ENCODE data around the gene ANKIB1.
"Not testable (repeated sequence)": the region's sequence is repeated elsewhere in the genome, so short reads cannot be mapped to it uniquely, and the experiment has no call there.

Gene ANKIB1, protein sequence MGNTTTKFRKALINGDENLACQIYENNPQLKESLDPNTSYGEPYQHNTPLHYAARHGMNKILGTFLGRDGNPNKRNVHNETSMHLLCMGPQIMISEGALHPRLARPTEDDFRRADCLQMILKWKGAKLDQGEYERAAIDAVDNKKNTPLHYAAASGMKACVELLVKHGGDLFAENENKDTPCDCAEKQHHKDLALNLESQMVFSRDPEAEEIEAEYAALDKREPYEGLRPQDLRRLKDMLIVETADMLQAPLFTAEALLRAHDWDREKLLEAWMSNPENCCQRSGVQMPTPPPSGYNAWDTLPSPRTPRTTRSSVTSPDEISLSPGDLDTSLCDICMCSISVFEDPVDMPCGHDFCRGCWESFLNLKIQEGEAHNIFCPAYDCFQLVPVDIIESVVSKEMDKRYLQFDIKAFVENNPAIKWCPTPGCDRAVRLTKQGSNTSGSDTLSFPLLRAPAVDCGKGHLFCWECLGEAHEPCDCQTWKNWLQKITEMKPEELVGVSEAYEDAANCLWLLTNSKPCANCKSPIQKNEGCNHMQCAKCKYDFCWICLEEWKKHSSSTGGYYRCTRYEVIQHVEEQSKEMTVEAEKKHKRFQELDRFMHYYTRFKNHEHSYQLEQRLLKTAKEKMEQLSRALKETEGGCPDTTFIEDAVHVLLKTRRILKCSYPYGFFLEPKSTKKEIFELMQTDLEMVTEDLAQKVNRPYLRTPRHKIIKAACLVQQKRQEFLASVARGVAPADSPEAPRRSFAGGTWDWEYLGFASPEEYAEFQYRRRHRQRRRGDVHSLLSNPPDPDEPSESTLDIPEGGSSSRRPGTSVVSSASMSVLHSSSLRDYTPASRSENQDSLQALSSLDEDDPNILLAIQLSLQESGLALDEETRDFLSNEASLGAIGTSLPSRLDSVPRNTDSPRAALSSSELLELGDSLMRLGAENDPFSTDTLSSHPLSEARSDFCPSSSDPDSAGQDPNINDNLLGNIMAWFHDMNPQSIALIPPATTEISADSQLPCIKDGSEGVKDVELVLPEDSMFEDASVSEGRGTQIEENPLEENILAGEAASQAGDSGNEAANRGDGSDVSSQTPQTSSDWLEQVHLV

DNA sequence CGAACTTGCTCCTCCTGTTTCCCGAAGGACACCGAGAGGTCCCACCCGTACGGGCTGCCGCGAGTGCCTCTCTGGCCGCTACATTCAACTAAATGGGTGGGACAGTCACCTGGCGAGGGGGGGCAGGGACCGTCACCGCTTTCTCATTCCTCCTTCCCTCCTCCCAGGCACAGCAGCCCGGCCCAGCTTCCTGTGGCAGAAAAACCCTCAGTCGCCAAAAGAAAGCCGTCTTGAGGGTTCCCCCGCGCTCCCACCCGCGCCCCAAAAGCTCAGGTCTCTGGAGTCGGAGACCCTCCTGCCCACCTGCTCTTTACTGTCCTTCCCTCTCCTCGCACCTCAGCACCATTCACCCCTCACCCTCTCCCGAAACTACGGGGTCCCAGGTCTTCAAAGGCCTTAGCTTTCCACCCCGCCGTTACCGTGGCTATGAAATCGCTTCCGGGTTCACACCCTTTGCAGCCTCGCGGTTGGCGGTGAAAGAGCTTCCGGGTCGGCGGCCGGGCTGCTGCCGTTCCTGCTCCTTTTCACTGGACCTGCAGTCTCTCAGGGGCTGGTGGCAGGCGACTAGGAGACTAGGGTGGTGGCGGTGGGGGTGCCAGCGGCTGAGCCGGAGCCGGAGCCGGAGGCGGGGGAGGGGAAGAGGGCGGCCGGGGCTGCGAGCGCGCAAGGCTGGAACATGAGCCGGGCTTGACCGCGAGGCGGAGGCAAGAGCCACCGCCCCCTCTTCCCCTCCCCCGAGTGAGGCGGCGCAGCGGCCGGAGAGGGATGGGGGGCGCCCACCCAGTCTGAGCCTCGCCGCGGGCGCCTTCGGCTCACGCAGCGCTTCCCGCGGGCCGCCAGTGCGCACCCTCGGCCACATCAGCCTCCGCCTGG, at the start of gene ANKIB1, which contains the start of gene KRIT1:
ANKIB1 (plus strand) TSS at position 488 of the 873 bp plus-strand sequence. CDS start 49,005 bp downstream, outside the sequence.
KRIT1 (minus strand) TSS at position 428 of the 873 bp plus-strand sequence. CDS start 3,779 bp downstream, outside the sequence.
- DNase-seq (ENCODE audit: extremely low read depth in 1 of 2, low read depth in 1 of 2): peak; percentile 71 to 76

DNA sequence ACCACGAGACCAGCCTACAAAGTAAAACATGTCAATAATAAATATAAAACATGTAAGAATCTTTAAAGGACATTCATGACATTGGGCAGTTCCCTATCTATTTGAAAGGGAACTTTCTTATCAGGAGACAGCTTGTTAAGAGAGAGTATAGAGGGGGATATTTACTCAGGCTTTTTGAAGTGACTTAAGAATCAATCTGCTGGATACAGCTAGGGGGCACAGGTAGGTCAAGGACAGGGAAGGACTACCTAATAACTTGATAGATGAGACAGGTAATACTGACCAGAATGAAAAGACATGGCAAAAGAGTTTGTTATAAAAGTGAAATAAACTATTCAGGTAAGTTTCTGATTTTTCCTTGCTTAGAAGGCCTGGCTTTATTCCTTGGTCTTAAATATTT, 45.0 kb upstream of the ANKIB1 start:
- no peak for DNase-seq (ENCODE audit: extremely low read depth in 1 of 2, low read depth in 1 of 2)

DNA sequence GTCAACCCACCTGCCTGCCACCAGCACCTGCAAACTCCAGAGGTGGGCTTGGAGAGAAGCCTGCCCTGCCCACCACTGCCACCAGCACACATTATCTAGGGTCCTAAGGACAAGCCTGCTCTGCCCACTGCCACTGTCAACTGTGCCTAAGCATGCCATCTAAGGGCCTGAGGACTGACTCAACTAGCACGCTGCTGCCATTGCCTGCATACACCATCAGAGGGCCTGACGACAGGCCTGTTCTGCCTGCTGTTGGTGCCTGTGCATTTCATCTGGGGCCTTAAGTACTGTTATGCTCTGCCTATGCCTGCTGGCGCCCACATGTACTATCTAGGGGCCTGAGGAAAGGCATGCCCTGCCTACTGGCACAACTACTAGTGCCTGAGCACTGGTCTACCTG, 39.8 kb upstream of the ANKIB1 start:
- DNase-seq (ENCODE audit: extremely low read depth in 1 of 2, low read depth in 1 of 2): no peak

DNA sequence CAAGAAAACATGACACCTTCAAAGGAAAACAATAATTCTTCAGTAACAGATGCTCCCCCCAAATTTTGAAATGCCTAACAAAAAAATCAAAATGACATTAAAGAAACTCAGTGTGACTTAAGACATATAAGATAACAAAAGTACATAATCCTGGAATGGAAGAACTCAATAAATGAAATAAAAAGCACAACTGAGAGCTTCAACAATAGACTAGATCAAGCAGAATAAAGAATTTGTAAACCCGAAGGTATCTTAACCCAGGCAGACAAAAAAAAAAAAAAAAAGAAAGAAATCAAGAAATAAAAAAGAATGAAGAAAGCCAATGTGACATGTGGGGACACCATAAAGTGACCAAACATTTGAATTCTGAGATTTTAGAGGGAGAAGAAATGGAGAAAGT, 39.1 kb upstream of the ANKIB1 start:
- DNase-seq (ENCODE audit: extremely low read depth in 1 of 2, low read depth in 1 of 2): no peak

DNA sequence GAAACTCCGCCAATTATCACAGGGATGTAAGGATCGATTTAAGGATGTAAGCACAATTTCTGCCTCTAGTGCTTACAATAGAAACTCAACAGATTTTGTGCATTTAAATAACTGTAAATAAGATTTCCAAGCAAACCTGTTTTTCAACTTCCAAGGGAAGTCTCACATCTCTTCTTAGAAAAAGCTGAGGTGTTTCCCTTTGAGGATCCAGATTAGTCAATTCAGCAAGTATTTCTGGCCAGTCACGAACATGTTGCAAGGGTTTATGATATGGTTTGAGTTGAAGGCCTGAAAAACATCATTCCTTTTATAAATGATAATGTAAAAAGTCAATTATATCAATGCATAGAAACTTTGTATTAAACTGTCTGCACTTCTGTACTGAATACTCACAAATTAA, 24.0 kb upstream of the ANKIB1 start:
- DNase-seq (ENCODE audit: extremely low read depth in 1 of 2, low read depth in 1 of 2): no peak

DNA sequence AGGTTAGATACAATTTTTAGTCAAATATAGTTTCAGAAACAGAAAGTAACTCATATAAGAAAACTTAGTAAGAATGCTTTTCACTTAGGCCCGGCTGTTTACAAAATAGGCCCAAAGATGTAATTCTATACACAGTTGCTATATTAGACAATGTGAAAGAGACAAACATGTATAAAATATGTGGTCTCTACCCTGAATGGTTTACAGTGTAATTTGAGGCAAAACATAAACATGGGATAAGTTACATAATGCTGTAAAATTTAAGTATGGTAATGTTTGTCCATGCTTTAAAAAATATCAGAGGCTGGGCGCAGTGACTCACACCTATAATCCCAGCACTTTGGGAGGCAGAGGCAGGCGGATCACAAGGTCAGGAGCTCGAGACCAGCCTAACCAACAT, 18.8 kb upstream of the ANKIB1 start:
- DNase-seq (ENCODE audit: extremely low read depth in 1 of 2, low read depth in 1 of 2): no peak

DNA sequence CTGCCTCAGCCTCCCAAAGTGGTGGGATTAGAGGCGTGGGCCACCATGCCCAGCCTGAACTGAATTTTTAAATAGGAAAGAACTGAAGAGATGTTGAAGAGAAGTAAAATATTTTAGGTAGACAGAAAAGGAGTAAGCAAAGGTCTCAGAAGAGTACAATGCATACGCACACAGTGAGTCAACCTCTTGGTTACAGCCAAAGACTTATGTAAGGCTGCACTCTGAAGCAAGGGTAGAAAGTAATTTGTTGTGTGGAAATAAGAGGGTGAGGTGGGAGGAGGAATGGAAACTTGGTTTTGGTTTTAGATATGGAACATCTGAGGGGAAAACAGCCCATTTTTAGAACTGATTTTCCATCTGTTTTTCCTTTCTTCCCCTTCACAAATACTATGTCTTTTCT, 17.7 kb upstream of the ANKIB1 start:
- DNase-seq (ENCODE audit: extremely low read depth in 1 of 2, low read depth in 1 of 2): no peak

DNA sequence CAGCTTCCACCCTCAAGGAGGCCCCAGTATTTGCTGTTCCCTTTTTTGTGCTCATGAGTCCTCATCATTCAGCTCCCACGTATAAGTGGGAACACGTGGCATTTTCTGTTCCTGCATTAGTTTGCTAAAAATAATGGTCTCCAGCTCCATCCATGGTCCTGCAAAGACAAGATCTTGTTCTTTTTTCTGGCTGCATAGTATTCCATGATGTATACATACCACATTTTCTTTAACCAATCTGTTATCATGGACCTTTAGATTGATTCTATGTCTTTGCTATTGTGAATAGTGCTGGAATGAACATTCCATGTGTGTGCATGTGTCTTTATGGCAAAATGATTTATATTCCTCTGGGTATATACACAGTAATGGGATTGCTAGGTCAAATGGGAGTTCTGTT, 17.0 kb upstream of the ANKIB1 start:
- DNase-seq (ENCODE audit: extremely low read depth in 1 of 2, low read depth in 1 of 2): no peak

DNA sequence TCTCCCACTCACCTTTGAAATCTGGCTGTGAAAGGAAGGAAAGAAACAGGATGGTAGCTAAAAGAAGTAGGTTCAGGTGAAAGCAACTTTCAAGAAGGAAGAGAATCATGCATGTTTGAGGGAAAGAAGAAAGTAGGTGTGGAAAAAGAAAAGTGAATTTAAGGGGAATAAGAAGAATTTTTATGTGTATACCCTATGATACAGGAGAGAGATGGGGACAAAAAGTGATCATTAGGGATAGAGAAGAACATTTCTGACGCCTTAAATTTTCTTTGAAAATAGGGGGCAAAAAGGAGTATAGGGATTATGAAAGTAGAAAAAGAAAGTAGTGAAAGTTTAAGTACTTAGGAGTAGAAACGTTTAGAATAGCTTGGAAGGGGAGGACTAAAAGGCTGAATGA, 15.2 kb upstream of the ANKIB1 start:
- DNase-seq (ENCODE audit: extremely low read depth in 1 of 2, low read depth in 1 of 2): no peak

DNA sequence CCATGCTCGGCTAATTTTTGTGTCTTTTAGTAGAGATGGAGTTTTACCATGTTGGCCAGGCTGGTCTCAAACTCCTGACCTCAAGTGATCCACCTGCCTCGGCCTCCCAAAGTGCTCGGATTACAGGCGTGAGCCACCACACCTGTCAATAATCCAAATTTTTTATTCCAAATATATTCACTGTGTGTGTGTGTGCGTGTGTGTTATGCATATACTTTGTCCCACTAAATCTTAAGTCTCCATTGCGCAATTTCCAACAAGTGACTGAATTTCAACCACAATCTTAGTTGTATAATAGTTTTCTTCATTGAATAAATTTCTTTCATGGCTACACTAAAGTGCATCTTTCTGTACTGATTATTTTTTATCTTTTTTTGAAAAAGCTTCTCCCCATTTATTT, 2.8 kb upstream of the ANKIB1 start:
- no peak for DNase-seq (ENCODE audit: extremely low read depth in 1 of 2, low read depth in 1 of 2)

DNA sequence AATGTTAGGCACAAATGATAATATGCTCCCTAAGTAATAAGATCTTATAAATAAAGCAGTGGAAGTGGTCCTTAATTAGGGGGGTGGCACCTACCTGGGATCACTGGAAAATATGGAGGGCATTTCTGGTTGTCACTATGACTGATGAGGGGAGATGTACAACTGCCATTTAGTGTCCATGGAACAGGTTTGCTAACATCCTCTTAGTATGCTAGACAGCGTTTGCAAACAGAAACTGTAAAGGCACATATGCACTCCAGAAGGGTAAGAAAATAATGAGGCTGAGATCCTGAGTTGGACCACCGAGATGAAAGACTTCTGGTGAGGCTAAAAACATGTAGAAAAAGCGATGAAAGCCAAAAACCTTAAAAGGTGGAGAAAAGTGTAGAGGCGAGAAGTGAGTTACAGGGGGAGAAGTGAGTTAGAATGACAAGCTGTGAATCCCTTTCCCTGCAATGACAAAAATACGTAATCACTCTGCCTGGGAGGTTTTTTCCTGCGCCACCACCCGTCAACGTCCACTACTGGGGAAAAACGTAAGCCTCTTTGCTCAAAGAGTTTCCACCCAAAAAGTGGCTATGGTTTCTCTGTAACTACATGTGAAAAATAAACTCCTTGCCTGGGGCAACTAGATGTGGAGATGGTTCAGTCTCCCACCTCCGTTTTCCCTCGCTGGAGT, 827 bp upstream of the ANKIB1 start:
- DNase-seq (ENCODE audit: extremely low read depth in 1 of 2, low read depth in 1 of 2): no peak

DNA sequence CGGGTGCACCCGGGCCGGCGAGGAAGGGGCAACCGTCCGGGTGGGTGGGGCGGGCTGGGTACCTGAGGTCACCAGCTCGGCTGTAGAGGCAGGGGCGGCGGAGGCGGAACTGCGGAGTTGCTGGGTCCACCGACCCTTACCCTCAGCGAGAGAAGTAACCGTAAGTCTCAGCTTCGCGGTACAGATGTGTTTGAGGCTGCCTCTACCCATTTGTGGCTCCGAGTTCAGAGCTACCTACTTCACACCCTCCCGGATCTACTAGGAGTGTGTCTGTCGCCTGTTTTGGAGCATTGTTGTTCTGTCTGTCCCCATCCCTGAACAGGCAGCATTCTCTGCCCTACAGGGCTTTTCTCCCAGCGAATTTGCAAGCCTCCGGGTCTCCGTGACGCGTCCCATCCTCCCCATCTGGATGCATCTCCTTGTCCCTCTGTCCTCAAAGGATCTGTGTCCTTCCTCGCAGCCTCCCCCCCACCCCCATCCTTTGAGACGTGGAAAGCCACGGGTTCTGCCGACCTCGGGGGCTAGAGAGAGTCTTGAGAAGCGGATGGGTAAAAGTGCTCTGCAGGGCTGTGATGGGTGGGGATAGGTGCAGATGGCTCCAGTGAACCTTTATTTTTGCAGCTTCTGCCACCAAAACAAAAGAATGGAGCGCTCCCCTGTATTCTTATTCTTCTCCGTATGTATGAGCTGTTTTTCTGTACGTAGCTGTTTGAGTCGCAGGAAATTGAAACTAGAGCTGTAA, 757 bp downstream of the ANKIB1 start:
- DNase-seq (ENCODE audit: extremely low read depth in 1 of 2, low read depth in 1 of 2): peak in 1 of 2 donors; percentile 5

DNA sequence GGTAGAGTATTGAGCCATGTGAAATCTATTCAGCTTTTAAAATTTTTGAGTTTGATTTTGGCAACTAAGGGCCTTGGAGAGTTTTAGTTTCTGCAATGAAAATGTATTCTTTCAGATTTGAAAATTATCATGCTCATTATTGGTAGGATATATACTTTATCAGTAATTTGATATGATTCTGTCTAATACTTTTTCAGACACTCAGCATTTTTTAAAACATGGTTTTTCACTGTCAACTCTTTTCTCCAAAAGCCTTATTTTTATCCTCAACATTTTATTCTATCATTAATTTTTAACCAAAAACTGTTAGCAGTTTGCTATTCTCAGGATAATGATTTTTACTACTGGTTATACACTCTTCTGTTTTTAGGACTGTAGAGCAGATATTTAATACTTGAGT, 4.8 kb downstream of the ANKIB1 start:
- no peak for DNase-seq (ENCODE audit: extremely low read depth in 1 of 2, low read depth in 1 of 2)

DNA sequence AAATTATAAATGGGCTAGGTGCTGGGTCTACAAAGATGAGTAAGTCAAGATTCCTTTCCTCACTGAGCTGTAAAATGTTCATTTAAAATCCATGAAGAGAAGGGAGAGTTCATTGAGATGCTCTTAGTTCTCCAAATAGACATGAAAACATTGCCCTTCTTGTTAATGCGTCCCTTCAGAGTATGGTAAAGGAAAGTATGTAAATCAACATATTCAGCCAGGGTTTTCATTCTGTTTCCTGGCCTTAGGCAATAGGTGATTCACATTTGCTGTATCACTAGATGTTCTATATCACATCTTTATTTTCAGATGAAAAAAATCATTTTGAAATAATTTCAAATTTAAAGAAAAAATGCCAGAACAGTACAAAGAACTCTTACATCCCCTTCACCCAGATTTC, 5.4 kb downstream of the ANKIB1 start:
- no peak for DNase-seq (ENCODE audit: extremely low read depth in 1 of 2, low read depth in 1 of 2)

DNA sequence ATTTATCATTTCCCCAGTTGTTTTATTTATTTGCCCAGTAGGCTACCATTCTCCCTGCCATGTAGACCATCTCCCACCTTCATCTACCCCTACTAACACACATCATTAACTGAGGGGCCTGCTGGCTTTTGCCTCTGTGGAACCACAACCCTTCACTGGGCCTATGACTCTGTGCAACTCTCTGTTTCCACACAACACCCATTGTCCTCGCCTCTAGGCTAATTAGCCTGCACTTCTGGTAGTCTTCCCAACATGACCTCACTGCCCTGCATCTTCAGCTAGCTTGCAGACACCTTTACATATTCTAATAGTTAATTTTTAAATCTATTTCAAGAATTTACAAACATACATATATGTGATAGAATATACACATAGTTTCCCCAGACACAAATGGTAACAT, 7.5 kb downstream of the ANKIB1 start:
- DNase-seq (ENCODE audit: extremely low read depth in 1 of 2, low read depth in 1 of 2): no peak

DNA sequence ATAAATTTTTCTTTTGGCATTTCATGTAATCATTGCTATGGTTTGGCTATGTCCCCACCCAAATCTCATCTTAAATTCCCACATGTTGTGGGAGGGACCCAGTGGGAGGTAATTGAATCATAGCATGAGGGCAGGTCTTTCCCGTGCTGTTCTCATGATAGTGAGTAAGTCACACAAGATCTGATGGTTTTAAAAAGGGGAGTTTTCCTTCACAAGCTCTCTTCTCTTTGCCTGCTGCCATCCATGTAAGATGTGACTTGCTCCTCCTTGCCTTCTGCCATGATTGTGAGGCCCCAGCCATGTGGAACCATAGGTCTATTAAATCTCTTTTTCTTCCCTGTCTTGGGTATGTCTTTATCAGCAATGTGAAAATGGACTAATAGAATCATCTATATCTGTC, 9.0 kb downstream of the ANKIB1 start:
- not testable (repeated sequence) for DNase-seq (ENCODE audit: extremely low read depth in 1 of 2, low read depth in 1 of 2)

DNA sequence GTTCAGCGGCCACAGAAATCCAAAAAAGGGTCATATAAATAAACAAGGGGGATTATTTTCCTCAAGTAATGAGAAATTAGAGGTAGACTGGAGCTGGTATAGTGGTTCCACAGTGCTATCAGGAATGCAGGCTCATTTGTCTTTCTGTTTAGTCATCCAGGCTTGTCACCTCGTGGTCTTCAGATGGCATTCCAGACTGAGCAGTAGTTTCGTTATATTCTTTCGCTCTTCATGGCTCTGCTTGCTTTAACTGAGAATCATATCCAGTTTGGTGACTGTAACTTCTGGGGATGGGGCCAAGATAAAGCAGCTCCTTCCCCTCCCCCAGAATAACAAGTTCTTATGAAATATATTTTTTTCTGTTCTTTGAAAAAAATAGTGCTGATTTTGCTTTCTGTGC, 9.5 kb downstream of the ANKIB1 start:
- DNase-seq (ENCODE audit: extremely low read depth in 1 of 2, low read depth in 1 of 2): no peak

DNA sequence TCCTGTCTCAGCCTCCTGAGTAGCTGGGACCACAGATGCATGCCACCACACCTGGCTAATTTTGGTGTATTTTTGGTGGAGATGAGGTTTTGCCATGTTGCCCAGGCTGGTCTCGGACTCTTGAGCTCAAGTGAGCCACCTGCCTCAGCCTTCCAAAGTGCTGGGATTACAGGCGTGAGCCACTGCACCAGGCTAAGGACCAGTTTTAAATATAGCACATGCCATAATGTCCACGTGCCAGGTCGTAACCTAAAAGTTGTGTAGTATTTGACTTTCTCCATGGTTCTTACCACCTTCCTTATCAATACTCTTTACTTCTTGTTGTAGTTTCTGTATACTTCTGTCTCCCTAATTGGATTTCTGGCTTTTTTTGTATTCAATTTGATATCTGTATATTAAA, 13.3 kb downstream of the ANKIB1 start:
- no peak for DNase-seq (ENCODE audit: extremely low read depth in 1 of 2, low read depth in 1 of 2)

DNA sequence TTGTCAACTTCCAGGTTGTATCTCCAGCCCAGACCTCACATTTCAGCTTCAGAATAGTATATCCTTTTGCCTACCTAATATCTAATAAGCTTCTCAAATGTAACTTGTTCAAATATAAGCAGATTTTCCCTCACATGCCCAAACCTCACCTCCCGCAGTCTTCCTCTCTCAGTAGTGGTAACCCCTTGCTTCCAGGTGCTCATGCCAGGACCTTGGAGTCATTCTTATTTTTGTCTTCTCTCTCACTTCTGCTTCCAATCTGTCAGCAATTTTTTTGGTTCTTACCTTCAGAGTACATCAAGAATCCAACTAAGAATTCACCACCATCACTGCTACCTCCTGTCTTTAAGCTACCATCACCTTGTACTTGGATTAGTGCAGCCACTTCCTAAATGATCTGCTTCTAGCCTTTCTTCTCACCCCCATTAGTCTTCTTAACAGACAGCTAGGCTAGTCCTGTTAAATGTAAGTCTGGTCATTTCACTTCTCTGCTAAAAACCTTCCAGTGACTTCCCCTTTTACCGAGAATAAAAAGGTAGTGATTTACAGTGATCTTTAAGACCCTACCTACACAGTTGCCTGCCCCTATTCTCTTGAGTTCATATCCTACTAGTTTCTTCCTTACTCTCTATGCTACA, 14.0 kb downstream of the ANKIB1 start:
- DNase-seq (ENCODE audit: extremely low read depth in 1 of 2, low read depth in 1 of 2): no peak

Data from activated CD8-positive, alpha-beta memory T cell treated with anti-CD3 and anti-CD28 coated beads for 1 hour (primary cell).